Parathyroid adenoma (tissue), 2 donors: ENCODE results near the gene ASB2.

ENCODE experiments used
- H2AFZ ChIP-seq: fragments of 300-600 bp; sonication (generic); one replicate; pipeline ENCODE4 v1.7.0; 2017; ENCODE audit warnings: antibody characterized with exemption, mild to moderate bottlenecking
- H3K27ac ChIP-seq: fragments of 300-600 bp; sonication (generic); one replicate; pipeline ENCODE4 v1.7.0; 2017
- H3K27me3 ChIP-seq: fragments of 300-600 bp; sonication (generic); one replicate; pipeline ENCODE4 v1.7.0; 2017; ENCODE audit warnings: low read length; ENCODE audit not compliant: control insufficient read depth, insufficient read depth
- H3K36me3 ChIP-seq: fragments of 300-600 bp; sonication (generic); one replicate; pipeline ENCODE4 v1.7.0; 2017; ENCODE audit warnings: low read length; ENCODE audit not compliant: control insufficient read depth, insufficient read depth
- H3K4me1 ChIP-seq: fragments of 300-600 bp; sonication (generic); one replicate; pipeline ENCODE4 v1.7.0; 2017; ENCODE audit warnings: control low read depth
- H3K4me2 ChIP-seq: fragments of 300-600 bp; sonication (generic); one replicate; pipeline ENCODE4 v1.7.0; 2017; ENCODE audit warnings: low read length
- H3K4me3 ChIP-seq: fragments of 300-600 bp; sonication (generic); one replicate; pipeline ENCODE4 v1.7.0; 2017; ENCODE audit warnings: low read depth, low read length
- H3K79me2 ChIP-seq: fragments of 300-600 bp; sonication (generic); one replicate; pipeline ENCODE4 v1.7.0; 2017; ENCODE audit warnings: control low read depth
- H3K9ac ChIP-seq: fragments of 300-600 bp; sonication (generic); one replicate; pipeline ENCODE4 v1.7.0; 2017; ENCODE audit warnings: mild to moderate bottlenecking
- H3K9me3 ChIP-seq: fragments of 300-600 bp; sonication (generic); one replicate; pipeline ENCODE4 v1.7.0; 2017; ENCODE audit warnings: low read length; ENCODE audit not compliant: control insufficient read depth
- CTCF ChIP-seq: fragments of 300-600 bp; sonication (generic); IDR thresholded peaks from one replicate; pipeline ENCODE4 v1.7.0; 2017; ENCODE audit warnings: antibody characterized with exemption, mild to moderate bottlenecking
- donor health status: primary hyperparathyroidism.

Gene ASB2

GRCh38 chr14:93930989-93931307, 45.4 kb downstream of the ASB2 start:
- no peaks in the 10 kb centered on the region for H3K79me2 ChIP-seq
- H3K4me1 ChIP-seq: no peaks in the 10 kb centered on the region
- H3K36me3 ChIP-seq: no peaks in the 10 kb centered on the region

GRCh38 chr14:93930296-93930988, 45.9 kb downstream of the ASB2 start:
- TF ChIP-seq CTCF: no peak

More at GRCh38 chr14:93930989-93931307, 45.4 kb downstream of the ASB2 start:
- Histone ChIP-seq H3K27me3 (no peaks in the 10 kb centered on the region), H3K27ac (no peak overlapping the region), H2AFZ (no peak overlapping the region), H3K4me3 (no peak overlapping the region), H3K9ac (no peak overlapping the region), H3K4me2 (no peak overlapping the region), H3K9me3 (no peaks in the 10 kb centered on the region)
- TF ChIP-seq CTCF: no peak

GRCh38 chr14:93929657-93930056, 46.7 kb downstream of the ASB2 start:
- Histone ChIP-seq H3K9ac (no peak overlapping the region), H3K4me3 (no peak overlapping the region), H3K4me2 (no peak overlapping the region), H3K4me1 (no peaks in the 10 kb centered on the region), H2AFZ (no peak overlapping the region), H3K36me3 (no peaks in the 10 kb centered on the region), H3K27ac (no peak overlapping the region), H3K79me2 (no peaks in the 10 kb centered on the region), H3K9me3 (no peaks in the 10 kb centered on the region), H3K27me3 (no peaks in the 10 kb centered on the region)
- TF ChIP-seq CTCF: no peak

More at GRCh38 chr14:93930296-93930988, 45.9 kb downstream of the ASB2 start:
- no peak overlapping the region for H3K27ac ChIP-seq
- no peaks in the 10 kb centered on the region for H3K4me1 ChIP-seq
- H2AFZ ChIP-seq: no peak overlapping the region
- no peaks in the 10 kb centered on the region for H3K27me3 ChIP-seq
- H3K79me2 ChIP-seq: no peaks in the 10 kb centered on the region
- H3K9me3 ChIP-seq: no peaks in the 10 kb centered on the region
- H3K9ac ChIP-seq: no peak overlapping the region
- no peaks in the 10 kb centered on the region for H3K36me3 ChIP-seq
- no peak overlapping the region for H3K4me3 ChIP-seq
- H3K4me2 ChIP-seq: no peak overlapping the region

- no peak overlapping the region for H3K9ac ChIP-seq
- no peak for TF ChIP-seq CTCF
- H2AFZ ChIP-seq: no peak overlapping the region
Observed at GRCh38 chr14:93929048-93929535, 47.3 kb downstream of the ASB2 start.

More at GRCh38 chr14:93929048-93929535, 47.3 kb downstream of the ASB2 start:
- H3K4me2 ChIP-seq: no peak overlapping the region
- H3K4me1 ChIP-seq: no peaks in the 10 kb centered on the region
- H3K27ac ChIP-seq: no peak overlapping the region
- H3K36me3 ChIP-seq: no peaks in the 10 kb centered on the region
- no peak overlapping the region for H3K4me3 ChIP-seq
- no peaks in the 10 kb centered on the region for H3K9me3 ChIP-seq
- H3K79me2 ChIP-seq: no peaks in the 10 kb centered on the region
- H3K27me3 ChIP-seq: no peaks in the 10 kb centered on the region
